PC-3 (cell line): Measurements from ENCODE around the gene SNUPN.

Experiments used
- EZH2 ChIP-seq: fragments of 300-600 bp; sonication (generic); IDR thresholded peaks from one replicate; pipeline ENCODE4 v1.6.1; 2017; ENCODE audit warnings: antibody characterized with exemption, mild to moderate bottlenecking, low read length; ENCODE audit not compliant: unreplicated experiment
- EZH2phosphoT487 ChIP-seq: fragments of 300-600 bp; sonication (generic); IDR thresholded peaks from 2 replicates; pipeline ENCODE4 v1.6.1; 2018; ENCODE audit warnings: mild to moderate bottlenecking, antibody characterized with exemption, low read length, borderline replicate concordance
- TF ChIP-seq, protein P1 (sequence below): fragments of 300-600 bp; sonication (generic); conservative IDR thresholded peaks from 2 replicates; pipeline ENCODE4 v1.5.1; 2017; ENCODE audit warnings: antibody characterized with exemption, low read depth, mild to moderate bottlenecking, low read length

DNA sequence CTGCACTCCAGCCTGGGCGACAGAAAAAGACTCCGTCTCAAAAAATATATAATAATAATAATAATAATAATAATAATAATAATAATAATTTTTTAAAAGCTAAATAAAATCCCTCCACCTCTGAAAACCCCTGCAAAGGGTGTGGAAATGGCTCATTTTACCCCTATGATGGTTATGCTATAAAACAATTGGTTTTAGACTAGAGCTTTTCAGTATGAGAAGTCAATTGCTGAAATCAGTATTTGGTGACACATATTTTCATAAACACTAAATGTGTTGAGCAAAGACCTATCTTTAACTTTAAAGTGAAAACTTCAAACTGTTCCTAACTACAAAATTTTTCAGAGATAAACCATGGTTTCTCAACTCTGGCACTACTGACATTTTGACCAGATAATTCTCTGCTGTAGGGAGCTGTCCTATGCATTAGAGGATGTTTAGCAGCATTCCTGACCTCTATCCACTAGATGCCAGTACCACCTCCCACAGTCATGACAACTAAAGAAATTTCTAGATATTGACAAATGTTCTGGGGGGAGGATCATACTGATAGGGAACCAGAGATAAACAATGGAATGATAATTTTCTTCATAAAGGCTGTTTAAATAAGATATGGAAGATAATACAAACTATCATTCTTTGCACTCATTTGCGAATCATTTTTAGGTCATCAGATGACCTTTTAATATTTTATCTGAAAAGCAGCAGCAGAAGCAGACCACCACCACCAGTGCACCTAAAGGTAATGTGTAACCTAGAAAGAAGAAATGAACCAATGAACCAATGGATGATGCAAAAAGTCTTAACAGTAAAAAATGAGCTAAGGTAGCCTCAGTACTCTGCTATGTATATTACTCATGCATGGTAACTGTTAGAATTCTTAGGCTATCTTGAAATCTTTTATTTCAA lies 60.2 kb downstream of the SNUPN start:
- TF ChIP-seq, protein P1, sequence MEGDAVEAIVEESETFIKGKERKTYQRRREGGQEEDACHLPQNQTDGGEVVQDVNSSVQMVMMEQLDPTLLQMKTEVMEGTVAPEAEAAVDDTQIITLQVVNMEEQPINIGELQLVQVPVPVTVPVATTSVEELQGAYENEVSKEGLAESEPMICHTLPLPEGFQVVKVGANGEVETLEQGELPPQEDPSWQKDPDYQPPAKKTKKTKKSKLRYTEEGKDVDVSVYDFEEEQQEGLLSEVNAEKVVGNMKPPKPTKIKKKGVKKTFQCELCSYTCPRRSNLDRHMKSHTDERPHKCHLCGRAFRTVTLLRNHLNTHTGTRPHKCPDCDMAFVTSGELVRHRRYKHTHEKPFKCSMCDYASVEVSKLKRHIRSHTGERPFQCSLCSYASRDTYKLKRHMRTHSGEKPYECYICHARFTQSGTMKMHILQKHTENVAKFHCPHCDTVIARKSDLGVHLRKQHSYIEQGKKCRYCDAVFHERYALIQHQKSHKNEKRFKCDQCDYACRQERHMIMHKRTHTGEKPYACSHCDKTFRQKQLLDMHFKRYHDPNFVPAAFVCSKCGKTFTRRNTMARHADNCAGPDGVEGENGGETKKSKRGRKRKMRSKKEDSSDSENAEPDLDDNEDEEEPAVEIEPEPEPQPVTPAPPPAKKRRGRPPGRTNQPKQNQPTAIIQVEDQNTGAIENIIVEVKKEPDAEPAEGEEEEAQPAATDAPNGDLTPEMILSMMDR, result no peak
- TF ChIP-seq EZH2 (no peak), EZH2phosphoT487 (no peak)
